Measurements from ENCODE around the gene INTS14. TPM values are rescaled to one million over a fixed set of nuclear protein-coding genes. Genes with fewer than 3 reads are reported as not detected.

Gene INTS14
- total RNA-seq, 2 donors from 2014 or later, result 15.3 to 19.7 TPM

DNA sequence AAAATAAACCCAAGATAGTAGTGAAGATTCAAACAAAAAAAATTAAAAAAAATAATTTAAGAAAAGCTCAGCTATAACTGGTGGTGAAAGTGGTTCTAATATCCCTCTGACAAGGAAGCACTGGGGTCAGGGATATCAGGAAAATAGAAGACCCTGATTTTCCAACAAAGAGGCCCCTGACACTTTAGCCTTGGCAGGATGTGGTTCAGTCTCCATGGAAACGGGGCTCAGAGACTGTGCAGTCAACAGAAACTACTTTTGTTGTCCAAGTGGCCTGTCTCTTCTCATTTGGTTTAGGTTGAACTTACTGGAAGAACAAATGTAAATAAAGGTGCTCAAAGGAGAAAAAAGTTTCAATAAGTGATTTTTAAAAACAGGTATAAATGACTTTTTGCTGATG is 27.2 kb downstream of the INTS14 start:
- H3K27ac ChIP-seq, result no peak overlapping the region
- TF ChIP-seq, protein P1, sequence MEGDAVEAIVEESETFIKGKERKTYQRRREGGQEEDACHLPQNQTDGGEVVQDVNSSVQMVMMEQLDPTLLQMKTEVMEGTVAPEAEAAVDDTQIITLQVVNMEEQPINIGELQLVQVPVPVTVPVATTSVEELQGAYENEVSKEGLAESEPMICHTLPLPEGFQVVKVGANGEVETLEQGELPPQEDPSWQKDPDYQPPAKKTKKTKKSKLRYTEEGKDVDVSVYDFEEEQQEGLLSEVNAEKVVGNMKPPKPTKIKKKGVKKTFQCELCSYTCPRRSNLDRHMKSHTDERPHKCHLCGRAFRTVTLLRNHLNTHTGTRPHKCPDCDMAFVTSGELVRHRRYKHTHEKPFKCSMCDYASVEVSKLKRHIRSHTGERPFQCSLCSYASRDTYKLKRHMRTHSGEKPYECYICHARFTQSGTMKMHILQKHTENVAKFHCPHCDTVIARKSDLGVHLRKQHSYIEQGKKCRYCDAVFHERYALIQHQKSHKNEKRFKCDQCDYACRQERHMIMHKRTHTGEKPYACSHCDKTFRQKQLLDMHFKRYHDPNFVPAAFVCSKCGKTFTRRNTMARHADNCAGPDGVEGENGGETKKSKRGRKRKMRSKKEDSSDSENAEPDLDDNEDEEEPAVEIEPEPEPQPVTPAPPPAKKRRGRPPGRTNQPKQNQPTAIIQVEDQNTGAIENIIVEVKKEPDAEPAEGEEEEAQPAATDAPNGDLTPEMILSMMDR (IDR thresholded peaks at IDR 0.05), result no peak
- H3K9me3 ChIP-seq, result no peaks in the 10 kb centered on the region
- H3K36me3 ChIP-seq, result peaks cover 72% of the 10 kb centered on the region
- no peak for DNase-seq (ENCODE audit: low spot score)
- no peaks in the 10 kb centered on the region for H3K27me3 ChIP-seq
- H3K4me1 ChIP-seq, result no peaks in the 10 kb centered on the region
- H3K4me3 ChIP-seq, result no peak overlapping the region

DNA sequence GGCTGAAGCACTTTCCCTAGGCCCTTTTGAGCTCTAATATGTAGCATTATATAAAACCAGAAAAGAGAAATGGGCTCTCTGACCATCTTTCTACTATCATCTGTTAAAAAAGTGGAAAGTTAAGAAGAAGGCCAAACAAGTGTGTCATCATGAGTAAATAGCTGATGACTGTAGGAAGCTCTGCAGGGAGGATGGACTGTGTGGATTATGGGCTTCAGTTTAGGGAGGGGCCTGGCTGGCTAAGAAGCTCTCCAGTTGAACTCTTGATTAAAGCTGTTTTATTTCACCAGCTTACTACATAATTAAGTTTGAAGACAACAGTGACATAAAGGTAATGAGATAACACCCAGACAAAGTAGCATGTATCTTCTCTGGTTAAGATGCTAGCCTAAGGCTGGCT is 30.6 kb downstream of the INTS14 start:
- peaks cover 64% of the 10 kb centered on the region for H3K36me3 ChIP-seq
- H3K9me3 ChIP-seq, result no peaks in the 10 kb centered on the region
- H3K4me1 ChIP-seq, result peaks cover 0 to 12% of the 10 kb centered on the region in 2 donors
- no peak overlapping the region for H3K27ac ChIP-seq
- no peak overlapping the region for H3K4me3 ChIP-seq
- no peak for DNase-seq (ENCODE audit: low spot score)
- TF ChIP-seq, protein P1 (IDR thresholded peaks at IDR 0.05), result no peak
- no peaks in the 10 kb centered on the region for H3K27me3 ChIP-seq

- Histone ChIP-seq H3K27ac (no peak overlapping the region), H3K36me3 (peaks cover 64% of the 10 kb centered on the region), H3K4me3 (no peak overlapping the region), H3K27me3 (no peaks in the 10 kb centered on the region), H3K9me3 (no peaks in the 10 kb centered on the region), H3K4me1 (peaks cover 0 to 12% of the 10 kb centered on the region in 2 donors)
- TF ChIP-seq, protein P1 (IDR thresholded peaks at IDR 0.05), result no peak
- DNase-seq (ENCODE audit: low spot score), result no peak
These were observed 31.2 kb downstream of the INTS14 start for GRCh38 chr15:65579762-65580161.

DNA sequence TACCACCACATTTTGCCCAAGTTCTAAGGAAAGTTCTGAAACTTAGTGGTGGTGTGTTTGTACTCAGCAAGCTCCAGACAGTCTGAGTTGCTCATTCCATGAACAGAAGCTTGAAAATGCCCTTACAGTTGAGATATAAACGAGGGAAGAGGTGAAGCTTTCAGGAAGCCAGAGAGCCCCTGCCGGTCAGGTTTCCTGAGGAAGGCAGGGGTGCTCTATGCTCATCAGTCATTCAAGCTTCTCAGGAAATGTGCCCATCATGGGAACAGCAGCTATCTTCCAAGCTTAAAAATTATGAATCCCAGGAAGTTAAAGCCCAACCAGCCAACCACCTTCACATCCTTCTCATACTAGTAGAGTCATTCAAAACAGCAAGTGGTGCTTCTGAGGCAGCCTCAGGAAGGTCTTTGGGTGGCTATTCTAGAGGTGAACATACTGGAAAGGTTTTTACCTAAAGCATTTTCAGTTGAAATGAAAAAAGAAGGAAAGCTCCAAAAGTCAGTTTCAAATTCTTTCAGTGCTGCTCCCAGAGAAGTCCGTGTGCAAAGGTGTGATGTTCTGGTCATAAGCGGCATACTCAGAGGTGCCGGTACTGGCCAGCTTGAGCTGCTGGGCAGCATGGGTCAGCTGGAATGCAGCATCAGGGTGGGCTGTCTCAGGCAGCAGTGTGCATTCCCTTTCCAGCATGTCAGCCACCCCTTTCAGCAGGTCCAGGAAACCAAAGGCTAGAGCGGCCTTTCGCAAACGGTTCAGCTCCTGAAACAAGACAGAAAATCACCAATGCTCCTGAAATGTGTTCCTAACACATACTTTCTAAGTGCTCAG is 31.8 kb downstream of the INTS14 start:
- Histone ChIP-seq H3K36me3 (peaks cover 64% of the 10 kb centered on the region), H3K4me3 (no peak overlapping the region), H3K27me3 (no peaks in the 10 kb centered on the region), H3K4me1 (peaks cover 0 to 12% of the 10 kb centered on the region in 2 donors), H3K27ac (no peak overlapping the region), H3K9me3 (no peaks in the 10 kb centered on the region)
- no peak for DNase-seq (ENCODE audit: low spot score)
- TF ChIP-seq, protein P1 (IDR thresholded peaks at IDR 0.05), result no peak

DNA sequence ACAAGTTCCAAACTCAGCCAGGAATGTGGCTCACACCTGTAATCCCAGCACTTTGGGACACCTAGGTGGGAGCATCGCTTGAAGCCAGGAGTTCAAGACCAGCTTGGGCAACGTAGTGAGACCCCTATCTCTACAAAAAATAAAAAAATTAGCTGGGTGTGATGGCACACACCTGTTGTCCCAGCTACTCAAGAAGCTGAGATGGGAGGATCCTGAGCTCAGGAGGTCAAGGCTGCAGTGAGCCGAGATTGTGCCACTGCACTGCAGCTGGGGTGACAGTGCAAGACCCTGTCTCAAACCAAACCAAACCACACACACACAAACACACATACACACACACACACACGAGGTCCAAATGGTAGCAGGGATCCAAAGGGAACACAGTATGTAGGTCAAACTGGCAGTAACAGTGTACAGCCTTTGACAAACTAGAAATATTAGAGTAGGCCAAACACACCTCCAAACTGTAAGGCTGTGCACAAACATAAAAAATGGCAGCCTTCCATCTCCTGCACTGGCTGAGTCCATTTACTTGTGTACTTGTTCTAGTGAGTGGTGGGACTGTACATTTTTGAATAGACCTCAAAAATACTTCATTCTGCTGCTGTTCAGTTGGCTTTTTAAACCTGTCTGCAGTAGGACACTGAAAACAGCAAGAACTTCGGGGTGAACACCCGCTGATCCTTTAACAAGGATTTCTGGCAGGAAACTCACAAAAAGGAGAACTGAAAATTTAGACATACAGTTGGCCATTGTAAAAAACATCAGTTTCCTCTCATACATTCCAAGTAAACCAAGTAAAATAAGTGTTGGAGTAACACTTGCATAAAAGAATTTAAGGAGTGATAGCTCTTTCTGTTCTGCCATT is 33.6 kb downstream of the INTS14 start:
- TF ChIP-seq, protein P1 (IDR thresholded peaks at IDR 0.05), result no peak
- Histone ChIP-seq H3K4me1 (peaks cover 0 to 12% of the 10 kb centered on the region in 2 donors), H3K4me3 (no peak overlapping the region), H3K36me3 (peaks cover 51% of the 10 kb centered on the region), H3K27ac (no peak overlapping the region), H3K27me3 (no peaks in the 10 kb centered on the region), H3K9me3 (no peaks in the 10 kb centered on the region)
- DNase-seq (ENCODE audit: low spot score), result no peak

All from right atrium auricular region (tissue), 2 donors.